K562 (cell line): ENCODE data around the gene C4A. TPM values are rescaled to one million over a fixed set of nuclear protein-coding genes. Genes with fewer than 3 reads are reported as not detected.

ENCODE experiments used
- ATAC-seq: fragments of 200-7000 bp; cut with Tn5 transposase; 3 replicates; pipeline ENCODE4 v1.9.1; 2020; ENCODE audit warnings: moderate library complexity
- BruUV-seq: library from RNA; stranded (reverse); fragments of 400-500 nt; replicated peaks from 2 replicates; lab custom pipeline; 2021; lab: Mats Ljungman, UMichigan
- CTCF ChIA-PET: fragments of 300-600 bp; formaldehyde crosslinking; extraction: SDS; loops from one replicate; lab custom pipeline; 2021; ENCODE audit warnings: low intra/inter-chr PET ratio; lab: Yijun Ruan, JAX
- POLR2A ChIA-PET: fragments of 300-600, 350-650 bp; sonication (Branson Sonifier 250); formaldehyde crosslinking; extraction: SDS; loops from one replicate; lab custom pipeline; 2021; ENCODE audit warnings: antibody characterized with exemption, inconsistent platforms; lab: Yijun Ruan, JAX
- DNase-seq, 4 experiments: peaks; one replicate each; pipeline versions ENCODE4 v3.0.0 to v3.0.0-alpha.2; 2011 to 2018; ENCODE audit warnings: low spot score in 3 of 4, mixed read lengths in 3 of 4; ENCODE audit errors: extremely low read depth in 1 of 4
- FAIRE-seq: peaks from 2 replicates; lab custom pipeline; 2011; peaks lifted over from hg19 to GRCh38; lab: Jason Lieb, UNC
- H2AFZ ChIP-seq: 2 replicates; pipeline ENCODE4 v1.6.0; 2011; ENCODE audit warnings: low read depth, low read length, control low read depth, inconsistent platforms
- H3K27ac ChIP-seq: fragments of 200-600 bp; 3 replicates; pipeline ENCODE4 v1.8.0; 2011; ENCODE audit warnings: low read depth, mild to moderate bottlenecking, control low read depth, inconsistent platforms, low read length, moderate library complexity, mixed read lengths; ENCODE audit errors: extremely low read depth
- H3K27me3 ChIP-seq, 2 experiments: fragments of 300-600 bp in 1 of 2; 2 replicates in 1 of 2; 3 replicates in 1 of 2; pipeline versions ENCODE4 v1.6.0 to v1.8.0; 2011; ENCODE audit warnings: inconsistent platforms in 2 of 2, low read length in 2 of 2, mild to moderate bottlenecking in 1 of 2, mixed read lengths in 1 of 2, moderate library complexity in 1 of 2; ENCODE audit not compliant: control insufficient read depth in 2 of 2, insufficient read depth in 2 of 2
- H3K36me3 ChIP-seq: fragments of 300-600 bp; 3 replicates; pipeline ENCODE4 v1.8.0; 2011; ENCODE audit warnings: mild to moderate bottlenecking, low read length, inconsistent platforms; ENCODE audit not compliant: control insufficient read depth, insufficient read depth
- H3K4me1 ChIP-seq, 2 experiments: fragments of 200-600 bp in 1 of 2; replicated peaks in 1 of 2; 2 replicates in 1 of 2; 3 replicates in 1 of 2; pipeline versions ENCODE4 v1.5.1 to v1.8.0; 2011; ENCODE audit warnings: inconsistent platforms in 2 of 2, low read length in 2 of 2, mild to moderate bottlenecking in 1 of 2, mixed read lengths in 1 of 2, moderate library complexity in 1 of 2; ENCODE audit not compliant: control insufficient read depth in 2 of 2, insufficient read depth in 2 of 2
- H3K4me2 ChIP-seq: 2 replicates; pipeline ENCODE4 v1.6.1; 2011; ENCODE audit warnings: low read length, control low read depth, inconsistent platforms, mixed read lengths; ENCODE audit not compliant: insufficient read depth
- H3K4me3 ChIP-seq: fragments of 200-600 bp; sonication (generic), shearing (Covaris generic); 2 replicates; pipeline ENCODE4 v1.5.1; 2016; ENCODE audit warnings: control low read depth, inconsistent platforms
- H3K79me2 ChIP-seq: fragments of 200-600 bp; 3 replicates; pipeline ENCODE4 v1.8.0; 2011; ENCODE audit warnings: low read length, inconsistent platforms; ENCODE audit not compliant: control insufficient read depth, insufficient read depth
- H3K9ac ChIP-seq, 2 experiments: 2 replicates each; pipeline versions ENCODE4 v1.6.0 to v1.6.1; 2011; ENCODE audit warnings: low read depth in 2 of 2, low read length in 2 of 2, control low read depth in 1 of 2, inconsistent platforms in 1 of 2, mild to moderate bottlenecking in 1 of 2, mixed read lengths in 1 of 2; ENCODE audit not compliant: insufficient read depth in 1 of 2
- H3K9me1 ChIP-seq: one replicate; pipeline ENCODE4 v1.6.0; 2011; ENCODE audit warnings: inconsistent platforms, mild to moderate bottlenecking, low read length, moderate library complexity; ENCODE audit not compliant: control insufficient read depth, insufficient read depth
- H3K9me3 ChIP-seq: replicated peaks from 2 replicates; pipeline ENCODE4 v1.5.1; 2011; ENCODE audit warnings: low read depth, low read length, inconsistent platforms; ENCODE audit not compliant: control insufficient read depth, insufficient read depth
- H4K20me1 ChIP-seq: replicated peaks from 2 replicates; pipeline ENCODE4 v1.6.1; 2011; ENCODE audit warnings: low read length, inconsistent platforms, mixed read lengths; ENCODE audit not compliant: control insufficient read depth, insufficient read depth
- BCOR ChIP-seq: fragments of 450-650 bp; IDR thresholded peaks from 2 replicates; pipeline ENCODE4 v1.6.1; 2016
- BHLHE40 ChIP-seq: IDR thresholded peaks from 2 replicates; pipeline ENCODE4 v1.6.1; 2011; ENCODE audit warnings: low read length, improper control_type of control experiment
- BMI1 ChIP-seq: fragments of 150-350 bp; IDR thresholded peaks from 2 replicates; pipeline ENCODE4 v1.6.1; 2014; ENCODE audit warnings: low read length
- DEAF1 ChIP-seq: fragments of 450-650 bp; formaldehyde crosslinking; IDR thresholded peaks from 2 replicates; pipeline ENCODE4 v1.4.0; 2020; ENCODE audit warnings: mild to moderate bottlenecking, moderate library complexity
- FOSL1 ChIP-seq: fragments of 200-800 bp; sonication (Bioruptor generic); conservative IDR thresholded peaks from 2 replicates; pipeline ENCODE4 v1.6.1; 2016; ENCODE audit warnings: missing genetic modification characterization, missing compliant biosample characterization
- HDAC2 ChIP-seq: fragments of 450-650 bp; IDR thresholded peaks from 2 replicates; pipeline ENCODE4 v1.6.1; 2016; ENCODE audit warnings: mild to moderate bottlenecking
- JUNB ChIP-seq: fragments of 450-650 bp; formaldehyde crosslinking; conservative IDR thresholded peaks from 2 replicates; pipeline ENCODE4 v1.4.0; 2020; ENCODE audit warnings: mild to moderate bottlenecking
- KDM5B ChIP-seq: fragments of 200-600 bp; sonication (generic); IDR thresholded peaks from 2 replicates; pipeline ENCODE4 v1.6.1; 2012; ENCODE audit warnings: low read depth, mild to moderate bottlenecking, moderate library complexity, low read length, control low read depth, inconsistent platforms; ENCODE audit not compliant: insufficient replicate concordance
- PHB2 ChIP-seq: fragments of 450-650 bp; IDR thresholded peaks from 2 replicates; pipeline ENCODE4 v1.6.1; 2017; ENCODE audit warnings: low read depth
- RAD51 ChIP-seq: fragments of 450-650 bp; IDR thresholded peaks from 2 replicates; pipeline ENCODE4 v1.7.1; 2016; ENCODE audit warnings: low read depth, mild to moderate bottlenecking, borderline replicate concordance
- RNF219 ChIP-seq: fragments of 250-450 bp; sonication (Bioruptor Pico); IDR thresholded peaks from 2 replicates; pipeline ENCODE4 v1.5.0; 2022; ENCODE audit warnings: mild to moderate bottlenecking
- TOE1 ChIP-seq, 2 experiments: fragments of 450-650 bp in 1 of 2; sonication (generic) in 1 of 2; formaldehyde crosslinking in 1 of 2; IDR thresholded peaks; 2 replicates each; pipeline versions ENCODE4 v1.7.1 to v1.8.0; 2016 to 2022; ENCODE audit warnings: borderline replicate concordance in 2 of 2, mild to moderate bottlenecking in 2 of 2, antibody characterized with exemption in 1 of 2, inconsistent platforms in 1 of 2, low read depth in 1 of 2, missing genetic modification reagents in 1 of 2, moderate library complexity in 1 of 2
- USF1 ChIP-seq: sonication (generic); formaldehyde crosslinking; IDR thresholded peaks from 2 replicates; pipeline ENCODE4 v1.9.0; 2022; ENCODE audit warnings: mild to moderate bottlenecking, missing genetic modification reagents
- USF2 ChIP-seq: sonication (generic); formaldehyde crosslinking; IDR thresholded peaks from 2 replicates; pipeline ENCODE4 v1.5.0; 2020; ENCODE audit warnings: missing genetic modification reagents
- XRCC4 ChIP-seq: IDR thresholded peaks from one replicate; pipeline ENCODE4 v1.6.1; 2011; ENCODE audit not compliant: insufficient read depth, insufficient read length; ENCODE audit errors: extremely low read depth
- YBX1 ChIP-seq: fragments of 450-650 bp; IDR thresholded peaks from 2 replicates; pipeline ENCODE4 v1.7.1; 2016; ENCODE audit warnings: mild to moderate bottlenecking
- ZBTB1 ChIP-seq: sonication (generic); formaldehyde crosslinking; IDR thresholded peaks from 2 replicates; pipeline ENCODE4 v1.8.1; 2023; ENCODE audit warnings: missing genetic modification reagents, low read depth, mild to moderate bottlenecking, borderline replicate concordance
- ZNF124 ChIP-seq: sonication (generic); formaldehyde crosslinking; IDR thresholded peaks from 2 replicates; pipeline ENCODE4 v1.8.1; 2022; ENCODE audit warnings: missing genetic modification reagents
- ZNF133 ChIP-seq: fragments of 250-450 bp; sonication (Bioruptor Pico); IDR thresholded peaks from 2 replicates; pipeline ENCODE4 v1.4.0; 2020; ENCODE audit warnings: mild to moderate bottlenecking
- WGBS: fragments of 100-300 bp; shearing (Covaris generic); methylation state at CpG from one replicate; pipeline ENCODE4 v1.1.6; 2016; ENCODE audit warnings: low coverage, mixed read lengths; ENCODE audit not compliant: insufficient coverage; ENCODE audit errors: missing lambda C conversion rate; 5-methylcytosine and 5-hydroxymethylcytosine counted together
- in situ Hi-C: fragments of 300-500 bp; cut with MboI; formaldehyde crosslinking; loops from 4 replicates; pipeline ENCODE4 v1.15.0; 2018; ENCODE audit warnings: inconsistent platforms, mixed read lengths
- intact Hi-C: fragments of 100-400 bp; cut with micrococcal nuclease; formaldehyde crosslinking; loops from 2 replicates; pipeline ENCODE4 v1.14.2; 2022
- polyA plus RNA-seq, 8 experiments: library from polyadenylated mRNA; depleted of rRNA in 4 of 8; stranded (reverse) in 5 of 8; unstranded in 3 of 8; fragments of >200 nt; fragmentation: Nextera tagmentation in 2 of 8; fragmentation: Illumina TruSeq in 1 of 8; extraction: Ambion mirVana in 2 of 8; extraction: Trizol in 1 of 8; gene quantifications; 2 replicates each; pipeline versions ENCODE4 v1.2.1 to v1.2.3, GENCODE V29; 2011 to 2014; ENCODE audit warnings: inconsistent platforms in 1 of 8, missing spikeins in 1 of 8
- total RNA-seq, 7 experiments: library from RNA; depleted of rRNA in 6 of 7; stranded (reverse); fragments of >200 nt in 6 of 7; fragmentation: Illumina TruSeq in 2 of 7; extraction: Trizol in 2 of 7; gene quantifications; 2 replicates each; pipeline versions ENCODE4 v1.2.1 to v1.2.3, GENCODE V29; 2011 to 2021; ENCODE audit warnings: low replicate concordance in 1 of 7

Gene C4A
- total and polyA plus RNA-seq, 9 of the 15 experiments (the other 6 are each of a cell fraction or from before 2014, with no cell fraction given) = 0.27 to 7.6 (median 5.0) TPM

- no peaks in the 10 kb centered on the region for H3K79me2 ChIP-seq
- H3K9me1 ChIP-seq = no peaks in the 10 kb centered on the region
- H3K4me2 ChIP-seq = no peak overlapping the region
- DNase-seq = no peak
- H3K4me1 ChIP-seq = peaks cover 7 to 9% of the 10 kb centered on the region in 2 experiments; a peak in 4 of 5 replicates
- CTCF ChIA-PET = no interaction called here
- H3K9me3 ChIP-seq = no peaks in the 10 kb centered on the region
- FAIRE-seq = no peak
- 30% methylated on average over 9 of the region's 9 CpGs for WGBS
- H3K27me3 ChIP-seq = peaks cover 8 to 12% of the 10 kb centered on the region in 2 experiments; a peak in 2 of 5 replicates
- H4K20me1 ChIP-seq = no peaks in the 10 kb centered on the region
- in situ Hi-C loops (no loop called here), intact Hi-C loops (no loop called here)
- no peak overlapping the region for H3K4me3 ChIP-seq
- H3K9ac ChIP-seq = no peak overlapping the region
- BruUV-seq = no TSS peak
- H3K27ac ChIP-seq = no peak overlapping the region
- H2AFZ ChIP-seq = 0 out of 2 replicates have a peak overlapping the region, but pooled peaks have one; percentile 15
- no peaks in the 10 kb centered on the region for H3K36me3 ChIP-seq
- ATAC-seq = no peak
- POLR2A ChIA-PET = interaction anchor here (0.5 to 1.5 kb wide), 5 partner anchors 10 to 73 kb away, joined by 3 to 5 read pairs (median 3); partner anchors contain the start of genes CFB and NEU1
- TF ChIP-seq USF1 (peak; percentile 49), USF2 (CRISPR knock-in tag) (peak; percentile 53), KDM5B (no peak), ZNF133 (no peak), JUNB (CRISPR knock-in tag) (no peak), YBX1 (no peak), TOE1 (IDR thresholded peaks at IDR 0.05; ENCODE audit: borderline replicate concordance) (peak; percentile 27; the same call in 1 of the 2 replicates), TOE1 (CRISPR knock-in tag; IDR thresholded peaks at IDR 0.05; ENCODE audit: borderline replicate concordance, low read depth) (no peak), RNF219 (no peak), BMI1 (no peak), PHB2 (no peak), BCOR (no peak), ZBTB1 (CRISPR knock-in tag) (no peak), RAD51 (peak; percentile 52; the same call in 1 of the 2 replicates), FOSL1 (tag) (no peak), DEAF1 (CRISPR knock-in tag) (no peak), XRCC4 (no peak), ZNF124 (CRISPR knock-in tag) (no peak), BHLHE40 (0 out of 2 replicates have a peak, but pooled peaks have one; percentile 22), HDAC2 (no peak)
These were observed 46.0 kb upstream of the C4A start for GRCh38 chr6:31935823-31936222.
